HCT116 (cell line): ENCODE data around the gene OLA1. TPM values are rescaled to one million over a fixed set of nuclear protein-coding genes. Genes with fewer than 3 reads are reported as not detected.

Experiments
- ATAC-seq: fragments of 200-7000 bp; cut with Tn5 transposase; 2 replicates; pipeline ENCODE4 v1.9.1; 2020; ENCODE audit warnings: mild to moderate bottlenecking, moderate library complexity
- BruUV-seq: library from RNA; stranded (reverse); fragments of 400-500 nt; replicated peaks from 2 replicates; lab custom pipeline; 2021; lab: Mats Ljungman, UMichigan
- CTCF ChIA-PET: fragments of 300-600 bp; sonication (Branson Sonifier 250); formaldehyde crosslinking; loops from one replicate; lab custom pipeline; 2021; ENCODE audit warnings: antibody characterized with exemption; lab: Charles Lee
- POLR2A ChIA-PET: fragments of 300-600, 350-600 bp; sonication (Branson Sonifier 250); formaldehyde crosslinking; loops from one replicate; lab custom pipeline; 2021; ENCODE audit warnings: antibody characterized with exemption; lab: Charles Lee
- RAD21 ChIA-PET, 2 experiments: fragments of 300-600 bp; sonication (Branson Sonifier 250); formaldehyde crosslinking; loops; one replicate each; lab custom pipeline; 2023; ENCODE audit warnings: low total read pairs in 2 of 2; ENCODE audit not compliant: uncharacterized antibody in 2 of 2, unreplicated experiment in 2 of 2, low non-redundant PET in 1 of 2; lab: Charles Lee
- DNase-seq: peaks from one replicate; pipeline ENCODE4 v3.0.0-alpha.2; 2010; ENCODE audit warnings: low read depth, low spot score
- H2AFZ ChIP-seq: fragments of 200-600 bp; shearing (Covaris generic), sonication (generic); 2 replicates; pipeline ENCODE4 v1.6.1; 2017; ENCODE audit warnings: low read depth, mixed run types, mixed read lengths, antibody characterized with exemption, low read length; ENCODE audit not compliant: poor library complexity, severe bottlenecking
- H3K27ac ChIP-seq: 2 replicates; pipeline ENCODE4 v1.5.1; 2012; ENCODE audit warnings: low read depth, low read length
- H3K27me3 ChIP-seq: fragments of 200-600 bp; sonication (generic); 2 replicates; pipeline ENCODE4 v1.6.1; 2016; ENCODE audit warnings: mixed run types, low read length, mixed read lengths; ENCODE audit not compliant: insufficient read depth
- H3K36me3 ChIP-seq, 2 experiments: fragments of 200-500 bp in 1 of 2; fragments of 200-600 bp in 1 of 2; sonication (Bioruptor generic) in 1 of 2; sonication (generic) in 1 of 2; 2 replicates each; pipeline versions ENCODE4 v1.5.1 to v1.6.1; 2014 to 2016; ENCODE audit warnings: low read length in 2 of 2, inconsistent platforms in 1 of 2, mixed read lengths in 1 of 2, mixed run types in 1 of 2; ENCODE audit not compliant: insufficient read depth in 2 of 2, control insufficient read depth in 1 of 2
- H3K4me1 ChIP-seq, 2 experiments: fragments of 200-600 bp in 1 of 2; sonication (generic) in 1 of 2; 2 replicates each; pipeline versions ENCODE4 v1.5.1 to v1.6.1; 2012 to 2017; ENCODE audit warnings: low read length in 2 of 2, inconsistent platforms in 1 of 2, mild to moderate bottlenecking in 1 of 2, mixed read lengths in 1 of 2, mixed run types in 1 of 2, moderate library complexity in 1 of 2; ENCODE audit not compliant: insufficient read depth in 2 of 2, control insufficient read depth in 1 of 2
- H3K4me2 ChIP-seq: fragments of 200-600 bp; sonication (generic); 2 replicates; pipeline ENCODE4 v1.6.1; 2017; ENCODE audit warnings: mixed run types, low read length, mixed read lengths
- H3K4me3 ChIP-seq, 2 experiments: fragments of 200-600 bp in 1 of 2; sonication (generic) in 1 of 2; replicated peaks in 1 of 2; 2 replicates each; pipeline ENCODE4 v1.5.1; 2011 to 2016; ENCODE audit warnings: low read length in 2 of 2, control low read depth in 1 of 2, low read depth in 1 of 2, mild to moderate bottlenecking in 1 of 2, mixed read lengths in 1 of 2, mixed run types in 1 of 2
- H3K79me2 ChIP-seq: fragments of 200-600 bp; sonication (generic); 2 replicates; pipeline ENCODE4 v1.6.1; 2017; ENCODE audit warnings: mild to moderate bottlenecking, mixed run types, low read length, moderate library complexity, mixed read lengths; ENCODE audit not compliant: insufficient read depth
- H3K9ac ChIP-seq: fragments of 200-600 bp; sonication (generic); 2 replicates; pipeline ENCODE4 v1.6.1; 2016; ENCODE audit warnings: low read length, mixed read lengths
- H3K9me2 ChIP-seq: fragments of 200-600 bp; sonication (generic), shearing (Covaris generic); 2 replicates; pipeline ENCODE4 v1.6.1; 2017; ENCODE audit warnings: mixed run types, mild to moderate bottlenecking, moderate library complexity; ENCODE audit not compliant: insufficient read depth
- H3K9me3 ChIP-seq, 2 experiments: fragments of 200-500 bp in 1 of 2; fragments of 200-600 bp in 1 of 2; sonication (Bioruptor generic) in 1 of 2; sonication (generic) in 1 of 2; 2 replicates each; pipeline ENCODE4 v1.6.1; 2014 to 2017; ENCODE audit warnings: low read length in 2 of 2, mixed read lengths in 2 of 2, inconsistent platforms in 1 of 2, low read depth in 1 of 2, mild to moderate bottlenecking in 1 of 2, mixed run types in 1 of 2, moderate library complexity in 1 of 2; ENCODE audit not compliant: control insufficient read depth in 1 of 2, insufficient read depth in 1 of 2
- H4K20me1 ChIP-seq: fragments of 200-600 bp; sonication (generic), shearing (Covaris generic); 2 replicates; pipeline ENCODE4 v1.6.1; 2017; ENCODE audit warnings: mixed run types, mild to moderate bottlenecking, moderate library complexity; ENCODE audit not compliant: insufficient read depth
- CBX3 ChIP-seq: IDR thresholded peaks from 2 replicates; pipeline ENCODE4 v1.6.1; 2012; ENCODE audit warnings: low read depth
- CEBPB ChIP-seq: IDR thresholded peaks from 2 replicates; pipeline ENCODE4 v1.6.1; 2012; ENCODE audit warnings: low read depth
- EGR1 ChIP-seq: IDR thresholded peaks from 2 replicates; pipeline ENCODE4 v1.6.1; 2012; ENCODE audit warnings: low read depth
- EZH2 ChIP-seq: fragments of 200-600 bp; sonication (generic); IDR thresholded peaks from 2 replicates; pipeline ENCODE4 v1.6.1; 2017; ENCODE audit warnings: antibody characterized with exemption, mixed run types
- EZH2phosphoT487 ChIP-seq: fragments of 200-600 bp; IDR thresholded peaks from 2 replicates; pipeline ENCODE4 v1.6.1; 2018; ENCODE audit warnings: antibody characterized with exemption, borderline replicate concordance
- FOSL1 ChIP-seq: IDR thresholded peaks from 2 replicates; pipeline ENCODE4 v1.6.1; 2012; ENCODE audit warnings: low read depth
- JUND ChIP-seq: IDR thresholded peaks from 2 replicates; pipeline ENCODE4 v1.6.1; 2012
- MAX ChIP-seq: IDR thresholded peaks from 2 replicates; pipeline ENCODE4 v1.6.1; 2012
- POLR2A ChIP-seq: IDR thresholded peaks from 2 replicates; pipeline ENCODE4 v1.7.0; 2011; ENCODE audit warnings: borderline replicate concordance; ENCODE audit not compliant: insufficient read depth, insufficient read length; ENCODE audit errors: extremely low read depth
- POLR2AphosphoS5 ChIP-seq: IDR thresholded peaks from 2 replicates; pipeline ENCODE4 v1.6.1; 2011; ENCODE audit warnings: mild to moderate bottlenecking, low read depth, low read length, moderate library complexity
- RAD21 ChIP-seq: IDR thresholded peaks from 2 replicates; pipeline ENCODE4 v1.6.1; 2012; ENCODE audit warnings: low read depth, mild to moderate bottlenecking
- SIN3A ChIP-seq: IDR thresholded peaks from 2 replicates; pipeline ENCODE4 v1.6.1; 2012; ENCODE audit warnings: low read depth
- SP1 ChIP-seq: IDR thresholded peaks from 2 replicates; pipeline ENCODE4 v1.6.1; 2012; ENCODE audit warnings: low read depth
- SRF ChIP-seq: IDR thresholded peaks from 2 replicates; pipeline ENCODE4 v1.6.1; 2012; ENCODE audit warnings: low read depth
- TCF7L2 ChIP-seq: IDR thresholded peaks from 2 replicates; pipeline ENCODE4 v1.7.0; 2011; ENCODE audit warnings: borderline replicate concordance, inconsistent platforms; ENCODE audit not compliant: insufficient read depth, insufficient read length; ENCODE audit errors: extremely low read depth
- YY1 ChIP-seq: IDR thresholded peaks from 2 replicates; pipeline ENCODE4 v1.6.1; 2011; ENCODE audit warnings: low read length, low read depth, moderate library complexity, mild to moderate bottlenecking; ENCODE audit not compliant: insufficient replicate concordance; ENCODE audit errors: extremely low read depth
- ZNF274 ChIP-seq: fragments of 200-500 bp; sonication (Bioruptor generic); IDR thresholded peaks from 2 replicates; pipeline ENCODE4 v1.6.1; 2014; ENCODE audit warnings: mild to moderate bottlenecking, low read depth, low read length, inconsistent platforms
- intact Hi-C: fragments of 100-400 bp; cut with micrococcal nuclease; formaldehyde crosslinking; loops from 2 replicates; pipeline ENCODE4 v1.10.0; 2022
- total RNA-seq: library from RNA; stranded (reverse); gene quantifications from one replicate; pipeline ENCODE4 v1.2.1, GENCODE V29; 2021; ENCODE audit not compliant: unreplicated experiment
- TF ChIP-seq, protein P1 (sequence below): IDR thresholded peaks from 2 replicates; pipeline ENCODE4 v1.6.1; 2011; ENCODE audit warnings: mild to moderate bottlenecking, low read length, moderate library complexity; ENCODE audit not compliant: insufficient replicate concordance; ENCODE audit errors: extremely low read depth
- TF ChIP-seq, protein P2 (sequence below): IDR thresholded peaks from 2 replicates; pipeline ENCODE4 v1.6.1; 2012
- TF ChIP-seq, protein P3 (sequence below): IDR thresholded peaks from 2 replicates; pipeline ENCODE4 v1.6.1; 2012; ENCODE audit warnings: low read depth

The OLA1 gene
- total RNA-seq, 1 experiment from 2014 or later: 219 TPM

GRCh38 chr2:174106736-174107135 lies 141.6 kb downstream of the OLA1 start:
- no peaks in the 10 kb centered on the region for H3K9me2 ChIP-seq
- H3K9ac ChIP-seq: no peak overlapping the region
- H3K36me3 ChIP-seq: no peaks in the 10 kb centered on the region
- TF ChIP-seq POLR2A (no peak), FOSL1 (no peak), SRF (no peak), EZH2 (no peak), EZH2phosphoT487 (no peak), SIN3A (no peak), EGR1 (no peak), SP1 (no peak), ZNF274 (no peak), TCF7L2 (no peak), POLR2AphosphoS5 (no peak), RAD21 (no peak), MAX (no peak), JUND (no peak), CEBPB (no peak), CBX3 (no peak), YY1 (no peak)
- TF ChIP-seq, protein P1, sequence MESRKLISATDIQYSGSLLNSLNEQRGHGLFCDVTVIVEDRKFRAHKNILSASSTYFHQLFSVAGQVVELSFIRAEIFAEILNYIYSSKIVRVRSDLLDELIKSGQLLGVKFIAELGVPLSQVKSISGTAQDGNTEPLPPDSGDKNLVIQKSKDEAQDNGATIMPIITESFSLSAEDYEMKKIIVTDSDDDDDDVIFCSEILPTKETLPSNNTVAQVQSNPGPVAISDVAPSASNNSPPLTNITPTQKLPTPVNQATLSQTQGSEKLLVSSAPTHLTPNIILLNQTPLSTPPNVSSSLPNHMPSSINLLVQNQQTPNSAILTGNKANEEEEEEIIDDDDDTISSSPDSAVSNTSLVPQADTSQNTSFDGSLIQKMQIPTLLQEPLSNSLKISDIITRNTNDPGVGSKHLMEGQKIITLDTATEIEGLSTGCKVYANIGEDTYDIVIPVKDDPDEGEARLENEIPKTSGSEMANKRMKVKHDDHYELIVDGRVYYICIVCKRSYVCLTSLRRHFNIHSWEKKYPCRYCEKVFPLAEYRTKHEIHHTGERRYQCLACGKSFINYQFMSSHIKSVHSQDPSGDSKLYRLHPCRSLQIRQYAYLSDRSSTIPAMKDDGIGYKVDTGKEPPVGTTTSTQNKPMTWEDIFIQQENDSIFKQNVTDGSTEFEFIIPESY: no peak
- TF ChIP-seq, protein P2, sequence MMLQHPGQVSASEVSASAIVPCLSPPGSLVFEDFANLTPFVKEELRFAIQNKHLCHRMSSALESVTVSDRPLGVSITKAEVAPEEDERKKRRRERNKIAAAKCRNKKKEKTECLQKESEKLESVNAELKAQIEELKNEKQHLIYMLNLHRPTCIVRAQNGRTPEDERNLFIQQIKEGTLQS: no peak
- TF ChIP-seq, protein P3, sequence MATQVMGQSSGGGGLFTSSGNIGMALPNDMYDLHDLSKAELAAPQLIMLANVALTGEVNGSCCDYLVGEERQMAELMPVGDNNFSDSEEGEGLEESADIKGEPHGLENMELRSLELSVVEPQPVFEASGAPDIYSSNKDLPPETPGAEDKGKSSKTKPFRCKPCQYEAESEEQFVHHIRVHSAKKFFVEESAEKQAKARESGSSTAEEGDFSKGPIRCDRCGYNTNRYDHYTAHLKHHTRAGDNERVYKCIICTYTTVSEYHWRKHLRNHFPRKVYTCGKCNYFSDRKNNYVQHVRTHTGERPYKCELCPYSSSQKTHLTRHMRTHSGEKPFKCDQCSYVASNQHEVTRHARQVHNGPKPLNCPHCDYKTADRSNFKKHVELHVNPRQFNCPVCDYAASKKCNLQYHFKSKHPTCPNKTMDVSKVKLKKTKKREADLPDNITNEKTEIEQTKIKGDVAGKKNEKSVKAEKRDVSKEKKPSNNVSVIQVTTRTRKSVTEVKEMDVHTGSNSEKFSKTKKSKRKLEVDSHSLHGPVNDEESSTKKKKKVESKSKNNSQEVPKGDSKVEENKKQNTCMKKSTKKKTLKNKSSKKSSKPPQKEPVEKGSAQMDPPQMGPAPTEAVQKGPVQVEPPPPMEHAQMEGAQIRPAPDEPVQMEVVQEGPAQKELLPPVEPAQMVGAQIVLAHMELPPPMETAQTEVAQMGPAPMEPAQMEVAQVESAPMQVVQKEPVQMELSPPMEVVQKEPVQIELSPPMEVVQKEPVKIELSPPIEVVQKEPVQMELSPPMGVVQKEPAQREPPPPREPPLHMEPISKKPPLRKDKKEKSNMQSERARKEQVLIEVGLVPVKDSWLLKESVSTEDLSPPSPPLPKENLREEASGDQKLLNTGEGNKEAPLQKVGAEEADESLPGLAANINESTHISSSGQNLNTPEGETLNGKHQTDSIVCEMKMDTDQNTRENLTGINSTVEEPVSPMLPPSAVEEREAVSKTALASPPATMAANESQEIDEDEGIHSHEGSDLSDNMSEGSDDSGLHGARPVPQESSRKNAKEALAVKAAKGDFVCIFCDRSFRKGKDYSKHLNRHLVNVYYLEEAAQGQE: no peak
- H3K79me2 ChIP-seq: peaks cover 14% of the 10 kb centered on the region
- intact Hi-C loops: no loop called here
- ATAC-seq: no peak
- no peaks in the 10 kb centered on the region for H4K20me1 ChIP-seq
- H3K4me1 ChIP-seq: no peaks in the 10 kb centered on the region
- no TSS peak for BruUV-seq
- H3K27ac ChIP-seq: no peak overlapping the region
- H3K4me3 ChIP-seq: no peak overlapping the region
- no peak overlapping the region for H2AFZ ChIP-seq
- H3K9me3 ChIP-seq: no peaks in the 10 kb centered on the region
- CTCF ChIA-PET: interaction anchor here (0.9 kb wide), 1 partner anchor 235 kb away, joined by 3 read pairs; no protein-coding TSS in a partner anchor
- H3K27me3 ChIP-seq: no peaks in the 10 kb centered on the region
- H3K4me2 ChIP-seq: no peak overlapping the region
- RAD21 ChIA-PET: no interaction called here
- DNase-seq: no peak
- POLR2A ChIA-PET: no interaction called here
